Right kidney (tissue), 1 donor: ENCODE data around the gene TGFBR2.
A peak's percentile ranks its signal among the peaks of the same experiment; 100 is the strongest.

ENCODE experiments used
- DNase-seq: peaks from one replicate; pipeline ENCODE4 v3.0.0-alpha.2; 2016

Gene TGFBR2

GRCh38 chr3:30672287-30672735 is 65.9 kb downstream of the TGFBR2 start:
- DNase-seq: no peak

GRCh38 chr3:30672959-30673358 is 66.6 kb downstream of the TGFBR2 start:
- no peak for DNase-seq

- no peak for DNase-seq
Measured at GRCh38 chr3:30673425-30674341, 67.3 kb downstream of the TGFBR2 start.

- DNase-seq: no peak
Measured at GRCh38 chr3:30675006-30675405, 68.6 kb downstream of the TGFBR2 start.

GRCh38 chr3:30675774-30676173 is 69.4 kb downstream of the TGFBR2 start:
- DNase-seq: no peak

- DNase-seq: no peak
Measured at GRCh38 chr3:30676424-30677346, 70.3 kb downstream of the TGFBR2 start.

GRCh38 chr3:30677347-30677685 is 70.9 kb downstream of the TGFBR2 start:
- DNase-seq: no peak

GRCh38 chr3:30679045-30679444 is 72.6 kb downstream of the TGFBR2 start:
- no peak for DNase-seq

GRCh38 chr3:30680789-30681648 is 74.6 kb downstream of the TGFBR2 start:
- DNase-seq: peak; percentile 19

GRCh38 chr3:30681649-30682211 is 75.3 kb downstream of the TGFBR2 start:
- no peak for DNase-seq

- no peak for DNase-seq
Measured at GRCh38 chr3:30682434-30683155, 76.2 kb downstream of the TGFBR2 start.

- no peak for DNase-seq
Measured at GRCh38 chr3:30683769-30684168, 77.4 kb downstream of the TGFBR2 start.

GRCh38 chr3:30684356-30684755 is 78.0 kb downstream of the TGFBR2 start:
- DNase-seq: no peak

GRCh38 chr3:30685267-30685667 is 78.9 kb downstream of the TGFBR2 start:
- DNase-seq: no peak

GRCh38 chr3:30686176-30686575 is 79.8 kb downstream of the TGFBR2 start:
- DNase-seq: no peak

- DNase-seq: no peak
Measured at GRCh38 chr3:30686799-30687198, 80.4 kb downstream of the TGFBR2 start.

GRCh38 chr3:30687930-30688570 is 81.6 kb downstream of the TGFBR2 start:
- DNase-seq: no peak

GRCh38 chr3:30688776-30689641 is 82.6 kb downstream of the TGFBR2 start:
- DNase-seq: no peak

- no peak for DNase-seq
Measured at GRCh38 chr3:30690199-30690598, 83.8 kb downstream of the TGFBR2 start.
